Measurements from ENCODE around the gene CYP2D6.

DNA sequence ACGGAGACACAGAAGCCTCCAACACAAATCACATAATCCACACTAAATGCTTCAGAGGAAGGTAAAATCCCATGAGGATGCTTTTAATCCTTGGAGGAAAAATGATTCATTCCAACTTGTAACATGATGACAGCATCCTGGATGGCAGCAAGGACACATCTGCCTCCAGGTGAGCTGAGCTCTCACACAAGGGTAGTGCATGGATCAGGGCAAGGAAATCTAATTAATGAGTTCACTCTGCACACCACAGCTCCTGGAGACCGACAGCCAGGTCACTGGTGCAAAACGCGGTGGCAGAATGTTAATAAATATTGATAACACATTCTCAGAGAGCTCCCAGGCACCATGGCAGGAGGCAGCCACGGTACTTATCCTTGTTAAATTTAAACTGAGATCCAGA is 40.3 kb upstream of the CYP2D6 start:
- TF ChIP-seq POLR2A (IDR thresholded peaks at IDR 0.05): no peak
- TF ChIP-seq, protein P1, sequence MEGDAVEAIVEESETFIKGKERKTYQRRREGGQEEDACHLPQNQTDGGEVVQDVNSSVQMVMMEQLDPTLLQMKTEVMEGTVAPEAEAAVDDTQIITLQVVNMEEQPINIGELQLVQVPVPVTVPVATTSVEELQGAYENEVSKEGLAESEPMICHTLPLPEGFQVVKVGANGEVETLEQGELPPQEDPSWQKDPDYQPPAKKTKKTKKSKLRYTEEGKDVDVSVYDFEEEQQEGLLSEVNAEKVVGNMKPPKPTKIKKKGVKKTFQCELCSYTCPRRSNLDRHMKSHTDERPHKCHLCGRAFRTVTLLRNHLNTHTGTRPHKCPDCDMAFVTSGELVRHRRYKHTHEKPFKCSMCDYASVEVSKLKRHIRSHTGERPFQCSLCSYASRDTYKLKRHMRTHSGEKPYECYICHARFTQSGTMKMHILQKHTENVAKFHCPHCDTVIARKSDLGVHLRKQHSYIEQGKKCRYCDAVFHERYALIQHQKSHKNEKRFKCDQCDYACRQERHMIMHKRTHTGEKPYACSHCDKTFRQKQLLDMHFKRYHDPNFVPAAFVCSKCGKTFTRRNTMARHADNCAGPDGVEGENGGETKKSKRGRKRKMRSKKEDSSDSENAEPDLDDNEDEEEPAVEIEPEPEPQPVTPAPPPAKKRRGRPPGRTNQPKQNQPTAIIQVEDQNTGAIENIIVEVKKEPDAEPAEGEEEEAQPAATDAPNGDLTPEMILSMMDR (IDR thresholded peaks at IDR 0.05): no peak

Measured in uterus (tissue), 2 donors.